NCI-H460 (cell line): ENCODE results near the gene GUCY1A2. TPM values are rescaled to one million over a fixed set of nuclear protein-coding genes. Genes with fewer than 3 reads are reported as not detected.

Source experiments
- DNase-seq: peaks from one replicate; pipeline ENCODE4 v3.0.0-alpha.2; 2016; ENCODE audit warnings: low read depth; ENCODE audit errors: extremely low read depth
- total RNA-seq: library from RNA; depleted of rRNA; stranded (reverse); fragments of >200 nt; shearing (Covaris generic); gene quantifications from 2 replicates; pipeline ENCODE4 v1.2.3, GENCODE V29; 2014

The GUCY1A2 gene
- total RNA-seq, 1 experiment from 2014 or later, result 2.3 TPM

DNA sequence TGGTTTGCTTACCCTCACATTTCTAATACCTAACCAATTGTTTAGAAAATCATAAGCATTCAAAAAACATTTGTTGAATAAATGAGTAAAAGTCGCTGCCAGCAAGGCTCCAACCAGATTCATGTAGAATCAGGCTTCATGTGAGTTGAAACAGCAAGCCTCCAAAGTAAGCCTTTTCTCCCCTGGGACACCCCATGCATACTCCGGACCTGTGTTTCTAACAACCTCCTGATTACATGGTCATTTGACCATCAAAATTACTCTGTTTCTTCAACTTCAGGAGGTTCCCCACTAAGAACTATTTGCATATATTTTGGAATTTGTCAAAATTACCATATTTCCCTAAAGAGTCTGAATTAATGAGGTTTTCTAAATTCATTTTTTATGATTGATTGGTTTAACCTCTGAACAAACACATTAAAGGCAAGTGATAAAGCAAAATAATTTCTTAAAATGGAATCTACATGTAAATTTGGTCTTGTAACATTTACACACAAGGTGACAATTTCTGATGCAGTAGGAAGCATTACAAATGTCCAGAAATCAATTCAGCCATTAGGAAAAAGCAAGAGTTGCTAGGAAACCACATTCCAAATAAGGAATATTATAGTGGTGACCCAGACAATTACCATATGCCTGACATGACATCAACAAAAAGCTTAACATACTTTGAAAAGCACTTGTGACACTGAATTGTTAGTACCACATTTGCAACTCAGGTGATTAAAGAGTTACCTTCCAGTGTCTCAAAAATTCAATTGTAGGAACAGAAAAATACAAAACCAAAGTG, 252.6 kb downstream of the GUCY1A2 start:
- no peak for DNase-seq

DNA sequence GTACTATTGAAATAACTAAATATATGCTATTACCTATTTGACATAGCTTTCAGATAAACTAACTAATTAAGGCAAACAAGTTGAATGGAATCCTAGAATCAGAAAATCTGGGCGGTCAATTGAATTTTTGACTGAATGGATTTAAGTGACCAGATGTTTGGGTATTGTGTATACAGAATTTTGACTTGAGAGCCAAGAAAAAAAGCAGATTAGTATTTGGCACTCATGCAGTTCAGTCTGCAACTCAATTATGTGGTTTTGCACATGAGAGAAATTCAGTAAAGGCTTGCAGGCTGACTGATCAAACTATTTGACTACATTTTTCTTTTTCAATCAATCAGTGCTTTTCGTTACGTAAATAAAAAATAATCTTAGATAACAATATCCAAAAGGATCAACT, 254.8 kb downstream of the GUCY1A2 start:
- no peak for DNase-seq

GRCh38 chr11:106761745-106762144, 256.5 kb downstream of the GUCY1A2 start:
- DNase-seq, result no peak

DNA sequence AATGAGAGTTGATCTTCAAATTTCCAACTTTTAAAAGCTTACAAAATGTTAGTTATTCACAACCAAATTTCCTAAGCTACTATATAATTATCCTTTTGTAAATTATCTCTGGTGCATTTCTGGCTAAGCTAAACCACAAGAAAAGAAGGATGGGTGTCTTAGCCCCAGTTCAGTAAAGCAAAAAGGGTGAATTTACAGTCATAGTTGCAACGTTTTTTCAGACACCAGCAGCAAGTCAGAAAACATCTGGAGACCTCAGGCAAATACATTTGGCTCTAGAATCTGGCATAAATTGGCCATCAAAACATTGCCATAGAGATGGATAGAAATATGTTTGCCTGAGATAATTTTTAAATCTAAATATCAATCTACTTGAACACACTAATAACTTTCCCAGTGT, 257.0 kb downstream of the GUCY1A2 start:
- DNase-seq, result no peak

DNA sequence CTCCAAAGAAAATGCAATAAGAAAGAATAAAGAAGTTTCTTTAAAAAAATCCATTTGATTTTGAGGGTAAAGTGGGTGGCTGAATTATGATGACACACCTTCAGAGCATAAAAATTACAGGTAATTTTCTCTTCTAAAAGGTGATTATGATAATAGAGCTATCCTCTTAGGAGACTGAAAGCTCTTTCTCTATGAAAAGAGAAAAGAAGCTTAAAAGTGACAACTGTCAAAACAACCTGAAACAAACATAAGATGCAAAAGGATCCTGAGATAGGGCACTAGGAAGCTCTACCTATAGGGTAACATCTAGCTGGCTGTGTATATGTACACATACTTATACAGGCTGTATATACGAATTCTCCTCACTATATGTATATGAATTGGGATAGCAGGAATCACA, 270.2 kb downstream of the GUCY1A2 start:
- no peak for DNase-seq

DNA sequence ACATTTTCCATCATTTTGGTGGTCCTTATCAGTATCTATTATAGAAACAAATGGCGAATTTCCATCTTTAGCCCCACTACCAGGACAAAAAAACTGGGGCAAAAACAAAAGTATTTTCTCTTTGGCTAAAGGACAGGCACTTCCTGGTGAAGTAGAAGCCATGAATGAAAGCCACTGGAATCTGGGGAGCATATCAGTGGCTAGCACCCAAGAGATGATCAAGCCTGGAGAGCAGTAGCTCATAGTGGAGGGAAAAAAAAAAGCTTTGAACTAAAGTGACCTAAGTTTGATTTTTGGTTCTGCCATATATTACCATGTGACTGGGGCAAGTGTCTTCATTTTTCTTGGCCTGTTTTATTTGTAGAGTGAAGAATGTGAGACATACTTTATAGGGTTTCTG, 272.3 kb downstream of the GUCY1A2 start:
- DNase-seq, result no peak

DNA sequence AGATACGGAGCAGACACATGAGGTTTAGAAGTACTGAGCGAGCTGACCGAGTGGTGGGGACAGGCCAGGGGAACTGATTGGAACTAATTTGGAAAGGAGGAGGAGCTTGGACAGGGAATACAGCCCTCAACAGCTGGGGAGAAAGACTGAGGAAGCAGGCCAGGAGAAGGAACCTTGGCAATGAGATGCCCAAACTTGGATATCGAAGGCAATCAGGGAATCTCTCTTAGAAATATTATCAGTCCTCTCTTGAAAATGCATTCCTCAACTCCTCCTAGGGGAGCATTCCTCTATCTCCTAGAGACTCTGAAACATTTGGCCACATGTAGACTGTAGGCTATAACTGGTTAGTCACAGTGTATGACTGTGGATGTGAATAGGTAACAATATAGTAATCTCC, 284.6 kb downstream of the GUCY1A2 start:
- DNase-seq, result no peak

- no peak for DNase-seq
Observed at GRCh38 chr11:106728859-106729258, 289.4 kb downstream of the GUCY1A2 start.

DNA sequence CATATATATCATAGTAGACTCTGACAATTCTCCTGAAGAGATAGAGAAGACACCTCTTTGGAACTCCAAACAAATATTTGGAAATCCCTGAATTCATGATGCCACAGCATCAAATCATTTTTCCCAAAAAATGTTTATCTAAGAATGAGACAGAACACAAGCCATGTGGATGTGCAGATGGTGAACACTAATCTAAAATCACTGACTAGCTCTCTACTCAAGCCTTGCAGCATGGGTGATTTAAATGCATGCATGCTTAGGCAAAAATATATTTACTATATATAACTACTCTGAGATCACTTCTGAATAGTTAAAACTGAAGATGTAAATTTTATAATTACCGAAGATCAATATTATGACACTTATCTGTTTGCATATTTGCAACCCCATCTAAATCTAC, 289.9 kb downstream of the GUCY1A2 start:
- DNase-seq, result no peak

DNA sequence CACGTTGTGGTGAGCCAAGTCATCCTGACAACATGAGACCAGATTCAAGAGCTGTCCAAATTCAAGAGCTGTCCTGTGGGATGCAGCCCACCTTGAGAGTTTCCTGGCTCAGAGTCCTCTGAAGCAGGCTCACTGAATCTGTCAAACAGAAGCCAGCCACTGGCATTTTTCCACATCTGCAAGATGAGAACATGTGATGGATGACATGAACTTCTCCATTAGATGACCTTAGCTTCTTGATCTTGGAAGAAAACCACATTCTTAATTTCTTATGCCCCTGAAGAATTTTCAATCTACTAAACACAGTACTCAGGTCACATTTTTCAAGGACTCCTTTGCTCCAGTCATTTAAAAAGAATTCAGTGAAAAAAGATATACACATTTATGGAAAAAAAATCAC, 291.0 kb downstream of the GUCY1A2 start:
- DNase-seq, result no peak

- DNase-seq, result no peak
Observed at GRCh38 chr11:106724293-106724892, 293.9 kb downstream of the GUCY1A2 start.

GRCh38 chr11:106723071-106723470, 295.2 kb downstream of the GUCY1A2 start:
- no peak for DNase-seq

GRCh38 chr11:106717222-106717621, 301.1 kb downstream of the GUCY1A2 start:
- DNase-seq, result no peak

- no peak for DNase-seq
Observed at GRCh38 chr11:106714199-106714598, 304.1 kb downstream of the GUCY1A2 start.

- no peak for DNase-seq
Observed at GRCh38 chr11:106708348-106708747, 309.9 kb downstream of the GUCY1A2 start.

DNA sequence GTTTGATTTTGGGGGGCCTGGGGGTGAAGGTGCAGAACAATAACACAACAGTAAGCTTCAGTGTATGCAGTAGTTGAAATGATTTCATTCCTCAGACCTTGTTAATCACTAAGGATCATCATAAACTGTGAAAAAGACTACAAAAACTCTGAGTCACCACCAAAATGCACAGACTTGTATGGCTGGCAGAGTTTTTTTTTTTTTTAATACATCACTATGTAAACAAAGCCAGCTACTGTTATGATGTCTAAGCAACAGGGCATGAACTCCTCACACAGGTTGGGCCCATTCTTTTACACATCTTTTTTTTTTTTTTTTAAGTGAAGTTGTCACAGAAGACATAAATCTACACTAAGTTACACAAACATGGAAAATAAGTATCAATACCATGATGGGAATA, 311.9 kb downstream of the GUCY1A2 start:
- peak; percentile 18 for DNase-seq

- no peak for DNase-seq
Observed at GRCh38 chr11:106702805-106703204, 315.5 kb downstream of the GUCY1A2 start.

- DNase-seq, result no peak
Observed at GRCh38 chr11:106697058-106697457, 321.2 kb downstream of the GUCY1A2 start.

DNA sequence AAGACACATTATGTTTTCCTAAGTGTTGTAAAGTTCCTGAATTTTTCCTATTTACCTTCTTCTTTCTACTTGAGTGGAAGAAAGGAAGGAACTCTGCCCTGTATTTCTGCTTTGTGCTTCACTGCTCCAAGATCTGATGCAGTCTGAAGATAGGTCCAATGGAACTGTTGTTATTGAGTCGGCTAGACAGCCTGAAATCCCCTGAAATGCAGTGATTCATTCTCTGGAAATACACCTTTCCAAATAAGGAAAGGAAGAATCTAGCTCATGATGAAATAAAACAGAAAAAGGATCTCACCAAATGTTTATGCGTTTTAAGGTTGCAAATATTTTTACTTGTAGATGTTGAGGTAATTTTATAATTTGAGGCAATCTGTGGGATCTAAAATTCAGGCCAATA, 322.8 kb downstream of the GUCY1A2 start:
- no peak for DNase-seq

GRCh38 chr11:106694501-106694900, 323.8 kb downstream of the GUCY1A2 start:
- no peak for DNase-seq

- no peak for DNase-seq
Observed at GRCh38 chr11:106691807-106692365, 326.4 kb downstream of the GUCY1A2 start.

DNA sequence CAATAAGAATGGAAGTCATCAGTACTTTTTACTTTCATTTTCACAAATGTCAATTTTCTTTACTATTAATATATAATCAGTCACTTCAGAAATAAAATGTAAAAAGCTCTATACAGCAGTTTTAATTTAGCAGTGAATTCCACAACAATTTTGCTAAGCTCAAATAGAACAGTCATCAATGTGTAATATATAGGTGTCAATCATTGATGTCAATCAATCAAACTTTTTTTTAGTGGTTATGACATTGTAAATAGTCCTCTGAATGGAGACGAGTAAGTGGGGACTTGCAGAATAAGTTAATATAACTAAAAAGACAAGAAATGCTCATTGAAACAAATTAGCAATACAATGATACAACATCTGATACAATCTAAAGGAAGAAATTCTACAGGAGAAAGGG, 327.4 kb downstream of the GUCY1A2 start:
- DNase-seq, result no peak
